Measurements from ENCODE around the gene POLR3A.

Gene POLR3A

DNA sequence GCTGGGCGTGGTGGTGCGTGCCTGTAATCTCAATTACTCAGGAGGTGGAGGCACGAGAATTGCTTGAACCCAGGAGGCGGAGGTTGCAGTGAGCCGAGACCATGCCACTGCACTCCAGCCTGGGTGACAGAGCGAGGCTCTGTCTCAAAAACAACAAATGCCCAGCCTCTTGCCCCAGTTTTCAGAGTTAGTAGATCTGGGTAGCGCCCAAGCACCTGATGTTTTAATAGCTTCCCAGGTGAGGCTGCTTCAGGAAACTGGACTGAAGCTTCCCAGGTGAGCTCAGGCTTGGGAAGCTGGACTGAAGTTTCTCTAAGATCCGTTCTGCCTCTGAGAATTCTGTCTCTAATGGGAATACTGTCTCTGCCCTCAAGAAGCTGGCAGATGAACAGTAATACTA is 16.5 kb upstream of the POLR3A start:
- no peak for DNase-seq

DNA sequence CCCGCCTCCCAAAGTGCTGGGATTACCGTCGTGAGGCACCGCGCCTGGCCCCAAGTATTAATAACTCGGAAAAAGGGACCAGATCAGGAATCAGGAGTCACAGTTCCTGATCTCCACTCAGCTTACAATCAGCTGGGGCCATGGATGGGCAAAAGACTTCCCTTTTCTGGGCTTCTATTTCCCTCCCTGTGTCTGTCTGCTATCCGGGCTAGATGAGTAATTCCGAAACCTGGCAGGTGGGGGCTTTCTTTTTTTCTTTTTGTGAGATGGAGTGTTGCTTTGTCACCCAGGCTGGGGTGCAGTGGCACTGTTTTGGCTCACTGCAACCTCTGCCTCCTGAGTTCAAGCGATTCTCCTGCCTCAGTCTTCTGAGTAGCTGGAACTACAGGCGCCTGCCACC is 15.9 kb upstream of the POLR3A start:
- DNase-seq = no peak

DNA sequence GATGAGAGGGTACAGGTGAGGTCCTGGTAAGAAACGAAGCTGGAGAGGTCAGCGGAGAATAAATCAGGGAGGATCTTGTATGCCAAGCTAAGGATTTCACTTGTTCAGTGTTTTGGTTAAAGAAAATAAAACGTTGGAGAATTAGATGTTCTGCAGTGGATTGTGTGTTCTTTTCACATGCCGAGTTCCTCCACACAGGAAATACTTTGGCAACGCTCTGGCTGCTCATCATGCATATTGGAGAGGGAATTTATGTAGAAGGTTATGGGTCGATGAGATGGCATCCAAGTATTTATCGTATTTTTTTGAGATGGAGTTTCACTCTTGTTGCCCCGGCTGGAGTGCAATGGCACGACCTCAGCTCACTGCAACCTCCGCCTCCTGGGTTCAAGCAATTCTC is 15.4 kb upstream of the POLR3A start:
- DNase-seq = no peak

DNA sequence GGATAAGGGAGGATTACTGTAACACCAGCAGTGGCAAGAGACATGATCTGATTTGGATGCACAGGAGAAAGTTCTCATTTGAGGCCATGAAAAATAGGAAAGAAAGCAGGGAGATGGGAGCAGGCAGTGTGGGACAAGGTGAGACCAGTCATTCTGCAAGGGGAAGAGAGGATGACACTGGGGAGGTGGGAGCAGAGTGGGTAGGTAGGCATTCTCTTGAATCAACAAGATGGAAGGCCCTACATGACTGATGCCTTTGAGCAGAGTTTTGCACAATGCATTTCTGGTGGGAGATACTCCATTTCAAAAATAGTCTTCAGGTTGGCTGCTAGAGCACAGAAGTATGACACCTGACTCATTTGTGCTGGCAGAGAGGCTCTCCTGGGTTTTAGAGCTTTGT is 14.9 kb upstream of the POLR3A start:
- DNase-seq = no peak

DNA sequence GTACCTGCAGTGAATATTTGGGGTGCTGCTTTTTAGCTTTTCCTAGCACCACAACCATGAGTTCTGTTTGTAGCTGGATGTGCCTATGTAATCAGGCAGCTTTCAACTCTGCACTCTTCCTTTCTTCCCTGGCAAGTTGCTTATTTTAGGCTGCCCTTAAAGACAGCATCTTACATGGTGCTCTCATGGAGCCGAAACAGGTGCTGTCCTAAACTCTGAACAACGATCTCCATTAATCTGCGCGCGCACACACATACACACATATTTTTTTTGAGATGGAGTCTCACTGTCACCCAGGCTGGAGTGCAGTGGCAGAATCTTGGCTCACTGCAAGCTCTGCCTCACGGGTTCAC is 13.4 kb upstream of the POLR3A start:
- no peak for DNase-seq

DNA sequence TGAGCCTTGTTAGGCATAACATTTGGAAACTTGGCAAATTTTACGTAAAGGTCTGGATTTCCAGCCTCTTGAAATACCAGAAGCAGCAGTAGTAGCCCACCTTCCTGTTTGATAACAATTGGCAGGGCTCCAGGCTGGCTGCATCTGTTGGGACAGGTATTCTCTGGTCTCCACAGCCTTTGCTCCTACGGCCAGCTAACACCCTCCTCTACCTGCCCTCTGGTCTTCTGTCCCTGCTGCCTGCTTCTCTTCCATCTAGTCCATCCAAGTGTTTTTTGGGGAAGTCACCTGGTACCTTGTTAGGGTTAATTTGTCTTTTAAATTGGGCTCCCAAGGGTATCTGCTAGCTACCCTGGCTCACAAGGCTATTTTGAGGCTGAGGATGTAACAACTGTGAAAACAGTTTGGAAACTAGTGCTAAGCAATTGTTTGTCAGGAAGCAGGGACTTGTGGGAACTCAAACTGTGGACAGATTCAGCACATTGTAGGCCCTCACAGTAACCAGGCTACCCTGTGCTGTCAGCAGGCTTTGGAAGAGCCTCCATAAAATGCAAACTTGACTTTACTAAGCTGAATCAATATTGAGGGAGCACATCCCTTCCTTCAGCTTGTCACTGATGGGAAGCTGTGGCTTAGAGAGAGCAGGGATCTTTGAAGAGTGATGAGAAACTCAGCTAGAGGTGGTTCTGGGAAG is 12.9 kb upstream of the POLR3A start:
- DNase-seq = no peak

DNA sequence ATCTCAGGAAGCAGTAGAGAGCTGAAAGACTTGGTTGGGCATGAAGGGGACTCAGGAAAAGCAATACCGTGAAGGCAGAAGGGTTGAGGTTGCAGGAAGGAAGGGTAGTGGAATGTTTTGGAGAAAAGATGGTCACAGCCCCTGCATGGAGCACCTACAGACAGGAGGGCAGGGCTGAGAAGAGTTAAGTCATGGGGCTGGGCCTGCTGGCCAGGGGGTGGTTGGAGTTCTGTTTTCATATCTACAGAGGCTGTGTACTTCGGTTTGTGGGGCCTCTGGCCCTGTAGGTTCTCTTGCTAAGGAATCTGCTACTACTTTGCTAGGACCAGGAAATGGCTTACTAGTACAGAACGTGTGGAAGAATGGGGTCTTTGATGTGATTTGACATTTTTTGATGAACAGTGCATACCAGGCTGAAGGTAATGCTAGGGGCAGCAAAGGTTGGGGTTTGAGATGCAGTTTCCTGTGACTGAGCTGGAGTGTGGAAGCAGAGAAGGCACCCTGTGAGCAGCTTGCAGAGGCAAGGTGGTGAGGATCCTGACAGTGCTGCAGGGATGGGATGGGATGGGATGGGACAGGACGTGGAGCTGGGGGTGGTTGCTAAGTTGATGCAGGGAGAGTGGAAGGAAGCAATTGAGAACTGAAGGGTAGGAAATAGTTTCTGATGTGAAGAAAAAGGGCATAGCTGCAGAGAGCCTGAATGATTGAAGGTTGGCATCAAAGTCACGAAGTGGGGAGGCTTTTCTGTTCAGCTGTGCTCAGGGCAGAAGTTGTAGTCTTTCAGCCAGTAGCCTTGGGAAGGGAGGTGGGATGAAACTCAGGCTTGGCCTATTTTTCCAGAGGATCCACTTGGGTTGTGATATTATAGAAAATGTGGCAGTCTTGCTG is 12.1 kb upstream of the POLR3A start:
- DNase-seq = no peak

DNA sequence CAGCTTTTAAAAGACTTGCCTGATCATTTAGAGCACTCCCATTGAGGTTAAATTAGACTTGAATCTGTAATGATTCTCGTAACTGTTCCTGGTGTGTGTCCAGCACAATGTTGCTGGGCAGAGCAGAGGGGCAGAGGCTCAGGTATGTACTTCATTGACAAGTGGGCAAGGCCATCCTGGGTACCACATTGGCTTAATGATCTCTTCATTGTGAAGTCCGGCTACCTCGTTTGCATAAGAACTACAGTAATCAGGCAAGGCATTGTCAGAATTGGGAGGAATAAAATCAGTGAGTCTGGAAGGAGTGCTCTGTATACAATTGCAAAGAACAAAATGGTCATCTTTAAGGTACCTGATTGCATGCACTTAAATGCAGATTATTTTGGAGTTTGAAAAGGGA is 10.4 kb upstream of the POLR3A start:
- no peak for DNase-seq

DNA sequence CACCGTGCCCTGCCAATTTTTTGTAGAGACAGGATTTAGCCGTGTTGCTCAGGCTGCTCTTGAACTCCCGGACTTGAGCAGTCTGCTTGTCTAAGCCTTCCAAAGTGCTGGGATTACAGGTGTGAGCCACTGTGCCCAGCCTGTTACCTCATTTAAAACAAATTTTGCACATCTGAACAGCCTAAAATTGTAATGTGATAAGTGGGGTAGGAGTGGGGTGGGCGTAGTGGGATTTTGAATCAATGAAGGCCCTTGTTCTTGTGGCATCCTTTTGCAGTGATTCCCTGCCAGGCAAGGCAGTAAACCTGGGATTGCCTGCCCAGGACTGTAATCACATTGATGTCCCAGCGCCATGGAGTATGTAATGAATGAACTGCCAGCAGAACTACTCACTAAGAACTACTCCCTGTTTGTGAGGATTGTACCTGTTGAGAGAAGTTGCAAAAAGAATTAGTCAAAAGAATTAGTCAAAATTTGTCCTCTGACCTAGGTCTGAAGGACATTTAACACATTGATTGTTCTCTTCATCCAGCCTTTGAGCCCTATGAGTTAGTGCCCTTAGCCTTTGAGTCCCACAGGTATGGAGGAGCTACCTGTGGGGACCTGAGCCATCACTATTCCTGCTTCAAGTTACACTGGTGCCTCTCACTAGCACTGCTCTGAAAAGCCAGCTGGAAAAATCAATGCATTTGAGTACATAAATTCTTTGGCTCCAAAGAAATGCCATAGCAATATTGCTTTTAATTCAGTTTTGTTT is 9.7 kb upstream of the POLR3A start:
- no peak for DNase-seq

DNA sequence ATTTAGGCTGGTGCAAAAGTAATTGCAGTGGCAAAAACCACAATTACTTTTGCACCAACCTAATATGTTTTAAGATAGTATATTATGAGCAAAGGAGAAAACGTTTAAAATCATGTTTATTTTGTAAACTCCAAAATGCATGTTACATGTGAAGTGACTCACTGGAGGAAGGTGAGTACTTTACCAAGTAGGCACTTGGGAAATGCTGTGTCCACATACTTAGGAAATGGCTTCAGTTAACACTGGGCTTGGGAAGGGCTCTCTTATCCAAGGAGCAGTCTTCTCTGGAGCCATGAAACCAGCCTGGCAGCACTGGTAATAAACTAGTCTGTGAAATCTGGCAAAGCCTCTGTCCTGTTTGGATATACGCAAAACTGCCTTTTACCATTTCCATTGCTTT is 8.8 kb upstream of the POLR3A start:
- DNase-seq = no peak

DNA sequence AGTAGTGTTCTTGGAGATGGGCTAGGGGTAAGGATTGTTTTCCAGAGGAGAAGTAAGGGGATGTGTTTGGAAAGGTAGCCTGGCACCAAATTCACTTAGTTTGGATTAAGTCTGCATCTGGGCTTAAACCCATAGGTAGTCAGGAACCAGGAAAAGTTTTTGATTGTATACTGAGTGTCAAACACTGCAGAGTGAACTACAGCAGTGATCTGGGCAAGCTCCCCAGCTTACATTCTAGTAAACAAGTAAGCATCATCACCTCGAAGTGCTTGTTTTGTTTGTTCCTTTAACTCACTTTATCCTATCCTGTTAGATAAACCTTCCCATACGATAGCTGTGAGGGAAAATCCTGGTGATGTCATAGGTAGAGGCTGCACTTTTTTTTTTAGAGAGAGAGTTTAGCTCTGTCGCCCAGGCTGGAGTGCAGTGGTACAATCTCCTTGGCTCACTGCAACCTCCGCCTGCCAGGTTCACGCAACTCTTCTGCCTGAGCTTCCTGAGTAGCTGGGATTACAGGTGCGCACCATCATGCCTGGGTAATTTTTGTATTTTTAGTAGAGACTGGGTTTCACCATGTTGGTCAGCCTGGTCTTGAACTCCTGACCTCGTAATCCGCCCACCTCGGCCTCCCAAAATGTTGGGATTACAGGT is 6.7 kb upstream of the POLR3A start:
- DNase-seq = no peak

DNA sequence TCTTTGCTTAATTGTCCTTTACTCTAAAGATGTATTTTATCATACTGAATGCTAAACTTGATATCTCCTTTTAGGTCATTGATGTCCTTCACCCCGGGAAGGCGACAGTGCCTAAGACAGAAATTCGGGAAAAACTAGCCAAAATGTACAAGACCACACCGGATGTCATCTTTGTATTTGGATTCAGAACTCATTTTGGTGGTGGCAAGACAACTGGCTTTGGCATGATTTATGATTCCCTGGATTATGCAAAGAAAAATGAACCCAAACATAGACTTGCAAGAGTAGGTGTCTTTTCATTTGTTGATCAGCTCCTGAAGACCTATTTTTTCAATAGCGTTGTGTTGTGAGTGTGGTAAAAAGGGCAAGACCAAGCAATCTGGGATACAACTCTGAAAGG is 6.1 kb upstream of the POLR3A start:
- DNase-seq = no peak

DNA sequence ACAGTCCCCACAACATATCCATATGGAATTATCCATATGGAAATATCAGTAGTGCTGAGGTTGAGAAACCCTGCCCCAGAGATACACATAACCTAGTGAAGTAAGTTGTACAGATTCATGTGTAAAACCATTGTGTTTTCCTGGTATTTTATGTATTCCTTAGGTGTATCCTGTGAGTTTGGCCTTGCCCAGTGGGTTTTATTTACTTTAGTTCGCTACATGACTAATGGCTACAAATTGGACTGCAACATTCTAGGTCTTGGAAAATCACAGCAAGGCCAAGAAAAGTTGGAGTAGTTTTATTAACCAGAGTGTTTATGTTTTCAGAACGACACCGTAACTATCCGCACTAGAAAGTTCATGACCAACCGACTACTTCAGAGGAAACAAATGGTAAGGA is 5.7 kb upstream of the POLR3A start:
- DNase-seq = no peak

DNA sequence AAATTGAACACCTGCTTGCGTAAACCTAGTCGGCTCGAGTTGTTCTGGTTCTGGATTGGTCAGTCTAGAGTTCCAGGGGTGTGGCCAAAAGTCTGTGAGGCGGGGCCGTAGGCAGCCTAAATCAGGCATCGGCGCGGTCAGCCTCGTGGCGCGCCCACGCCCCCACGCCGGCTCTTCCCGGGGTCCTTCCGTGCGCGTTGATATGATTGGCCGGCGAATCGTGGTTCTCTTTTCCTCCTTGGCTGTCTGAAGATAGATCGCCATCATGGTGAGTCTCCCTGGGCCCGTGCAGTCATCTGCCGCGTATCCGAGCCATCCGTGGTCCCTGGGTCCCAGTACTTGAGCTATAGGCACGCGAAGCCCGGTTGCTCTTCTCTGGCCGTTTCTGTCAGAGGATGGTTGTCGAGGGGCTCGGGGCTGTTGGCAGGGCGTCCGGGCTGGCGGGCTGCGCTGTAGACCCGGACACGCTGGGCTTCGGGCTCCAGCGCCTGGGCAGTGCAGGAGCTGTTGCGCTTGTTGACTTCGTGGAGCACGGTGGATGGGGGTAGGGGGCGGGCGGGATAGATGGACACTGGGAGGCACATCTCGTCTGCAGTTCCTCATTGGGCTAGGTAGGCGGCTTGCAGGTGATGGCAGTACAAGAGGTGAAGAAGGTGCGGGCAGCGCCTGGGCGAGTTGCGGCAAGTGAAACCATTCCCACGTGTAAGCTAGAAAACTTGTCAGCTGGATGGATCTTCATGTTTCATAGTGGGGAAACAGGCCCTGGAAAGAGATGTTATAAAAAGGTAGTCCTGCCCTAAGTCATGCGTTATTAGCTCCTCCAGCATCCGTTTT is 4.5 kb upstream of the POLR3A start, which contains the start of gene RPS24:
TSS of gene RPS24 (plus strand) at position 227 of the 834 bp plus-strand sequence. CDS start at position 266, 39 bp downstream.
- peak; percentile 96 for DNase-seq

DNA sequence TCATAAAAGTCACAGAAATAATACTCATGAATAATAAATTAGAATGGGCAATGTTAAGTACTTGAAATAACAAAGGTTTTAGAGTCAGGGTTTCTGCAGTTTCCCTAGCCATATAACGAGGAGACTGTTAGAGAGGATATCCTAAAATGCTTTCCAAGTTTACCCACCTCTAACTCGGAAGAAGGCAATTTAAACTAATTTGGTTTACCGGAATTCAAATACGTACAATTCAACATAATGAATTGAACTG is 4.0 kb upstream of the POLR3A start:
- no peak for DNase-seq

DNA sequence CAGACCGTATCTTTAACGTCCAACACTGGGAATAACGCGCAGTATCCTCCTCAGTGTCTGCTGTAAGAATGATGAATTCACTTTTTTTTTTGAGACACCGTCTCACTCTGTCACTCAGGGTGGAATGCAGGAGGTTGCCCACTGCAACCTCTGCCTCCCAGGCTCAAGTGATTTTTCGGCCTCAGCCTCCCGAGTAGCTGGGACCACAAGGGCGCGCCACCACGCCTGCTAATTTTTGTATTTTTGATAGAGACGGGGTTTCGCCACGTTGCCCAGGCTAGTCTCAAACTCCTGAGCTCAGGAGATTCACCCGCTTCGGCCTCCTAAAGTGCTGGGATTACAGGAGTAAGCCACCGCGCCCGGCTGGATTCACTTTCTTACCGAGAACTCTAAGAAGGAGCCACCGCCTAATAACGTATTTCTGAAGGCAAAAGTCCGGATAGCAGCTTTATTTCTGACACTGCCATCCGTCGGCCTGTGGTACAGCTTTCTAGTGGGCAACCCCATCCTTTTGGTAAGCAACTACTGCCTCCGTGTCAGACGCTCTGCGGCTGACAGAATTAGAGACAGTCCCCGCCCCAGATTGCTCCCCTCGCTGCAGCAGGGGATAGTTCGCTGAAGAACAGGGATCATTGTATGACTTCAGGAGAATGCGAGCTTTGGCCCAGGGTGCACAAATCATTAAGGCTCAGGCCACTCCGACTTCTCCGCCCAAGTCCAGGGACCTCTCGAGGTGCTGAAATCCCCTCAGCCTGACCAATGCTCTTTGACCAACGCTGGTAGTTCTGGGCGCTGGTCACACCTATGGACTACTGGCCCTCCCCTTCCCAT is 662 bp downstream of the POLR3A start:
- no peak for DNase-seq

DNA sequence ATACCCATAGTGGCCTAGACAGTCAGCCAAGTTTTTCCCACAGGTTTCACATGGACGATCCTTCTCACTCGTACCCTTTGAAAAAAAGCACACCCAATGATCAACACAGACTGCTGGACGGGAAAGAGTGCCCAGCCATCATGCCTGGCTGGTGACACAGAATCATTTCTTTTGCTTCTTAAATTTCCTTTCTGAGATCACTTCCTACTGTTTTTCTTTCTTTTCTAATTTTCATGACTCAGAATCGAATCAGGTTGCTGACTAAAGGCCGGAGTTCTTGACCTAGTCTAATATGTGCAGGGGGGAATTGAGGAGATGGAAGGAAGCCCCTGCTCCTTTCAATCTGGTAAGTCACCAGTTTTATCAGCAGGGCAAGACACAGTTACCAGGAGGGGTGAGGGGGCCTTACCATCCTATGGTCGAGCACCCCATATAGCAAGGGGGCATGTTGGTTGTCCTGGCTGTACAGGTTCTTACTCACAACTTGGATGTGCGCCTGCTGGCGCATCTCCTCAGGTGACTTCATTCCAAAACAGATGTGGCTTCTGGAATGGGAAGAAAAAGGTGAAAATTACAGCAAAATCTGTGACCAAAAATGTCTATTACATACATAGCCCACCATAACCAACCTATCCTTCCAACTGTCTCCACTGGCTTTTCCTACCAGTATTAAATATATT is 3.5 kb downstream of the POLR3A start:
- no peak for DNase-seq

DNA sequence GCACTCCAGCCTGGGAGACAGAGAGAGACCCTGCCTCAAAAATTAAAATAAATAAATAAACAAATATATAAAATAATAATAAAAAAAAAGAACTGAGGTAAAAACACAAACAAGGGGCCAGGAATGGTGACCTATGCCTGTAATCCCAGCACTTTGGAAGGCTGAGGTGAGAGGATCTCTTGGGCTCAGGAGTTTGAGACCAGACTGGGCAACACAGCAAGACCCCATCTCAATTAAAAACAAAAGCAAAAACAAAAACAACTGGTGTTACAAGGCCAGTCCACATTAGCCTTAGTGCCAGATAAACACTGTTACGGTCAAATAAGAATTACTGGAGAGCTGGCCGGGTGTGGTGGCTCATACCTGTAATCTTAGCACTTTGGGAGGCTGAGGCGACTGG is 5.6 kb downstream of the POLR3A start:
- DNase-seq = no peak

DNA sequence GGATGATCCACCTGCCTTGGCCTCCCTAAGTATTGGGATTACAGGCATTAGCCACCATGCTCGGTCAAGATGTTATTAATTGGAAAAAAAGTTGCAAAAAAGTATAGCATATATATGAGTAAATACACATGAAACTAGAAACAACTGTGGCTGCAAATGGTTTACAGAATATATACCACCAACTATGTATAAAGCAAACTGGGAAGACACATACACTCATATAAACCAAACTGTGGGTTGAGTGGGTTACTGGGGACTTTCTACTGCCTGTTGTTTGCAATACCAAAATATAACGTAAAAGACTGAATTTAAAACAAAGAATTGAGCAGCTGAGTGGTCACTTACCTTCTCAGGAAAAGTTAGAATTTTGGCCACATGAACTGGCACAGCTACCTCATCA is 8.1 kb downstream of the POLR3A start:
- DNase-seq = no peak

DNA sequence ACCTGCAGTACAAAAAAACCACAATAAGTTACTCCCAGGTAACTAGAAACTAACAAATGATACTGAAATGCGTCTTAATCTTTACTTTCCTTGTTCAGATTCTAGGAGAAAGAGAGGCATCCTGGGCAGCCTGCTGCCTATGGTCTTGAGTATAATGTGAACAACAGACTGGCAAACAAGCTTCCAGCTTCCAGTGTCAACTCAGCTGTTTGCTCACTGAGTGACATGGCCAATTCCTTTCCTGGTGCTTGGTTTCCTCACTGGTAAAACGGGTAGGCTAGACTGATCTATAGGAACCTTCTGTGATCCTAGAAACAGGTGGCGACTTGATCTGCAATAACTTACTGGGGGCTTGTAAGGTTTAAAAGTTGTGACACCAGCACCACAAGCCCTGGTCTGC is 10.1 kb downstream of the POLR3A start:
- DNase-seq = no peak

DNA sequence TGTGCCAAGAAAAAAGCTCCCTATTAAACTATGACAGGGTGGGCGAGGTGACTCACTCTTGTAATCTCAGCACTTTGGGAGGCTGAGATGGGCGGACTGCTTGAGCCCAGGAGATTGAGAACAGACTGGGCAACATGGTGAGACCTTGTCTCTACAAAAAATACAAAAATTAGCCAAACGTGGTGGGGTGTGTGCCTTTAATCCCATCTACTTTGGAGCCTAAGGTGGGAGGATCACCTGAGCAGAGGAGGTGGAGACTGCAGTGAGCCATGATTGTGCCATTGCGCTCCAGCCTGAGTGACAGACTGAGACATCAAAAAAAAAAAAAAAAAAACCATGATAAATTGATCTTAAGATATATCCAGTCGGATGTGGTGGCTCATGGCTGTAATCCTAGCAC is 11.5 kb downstream of the POLR3A start:
- no peak for DNase-seq
